HFF-Myc (cell line): ENCODE measurements around the gene PANX2.
"Not testable (repeated sequence)": the region's sequence is repeated elsewhere in the genome, so short reads cannot be mapped to it uniquely, and the experiment has no call there.

ENCODE experiments used
- DNase-seq: peaks from one replicate; pipeline ENCODE4 v3.0.0-alpha.2; 2011; ENCODE audit warnings: low read depth; ENCODE audit errors: extremely low read depth
- H3K4me3 ChIP-seq: replicated peaks from 2 replicates; pipeline ENCODE4 v1.5.1; 2011; ENCODE audit warnings: low read depth, mild to moderate bottlenecking, control low read depth, low read length
- TF ChIP-seq, protein P1 (sequence below): IDR thresholded peaks from 2 replicates; pipeline ENCODE4 v1.5.1; 2012; ENCODE audit warnings: mild to moderate bottlenecking, low read depth, low read length, control low read depth; ENCODE audit errors: missing control alignments

The PANX2 gene

GRCh38 chr22:50157709-50158375 lies 12.7 kb upstream of the PANX2 start:
- TF ChIP-seq, protein P1, sequence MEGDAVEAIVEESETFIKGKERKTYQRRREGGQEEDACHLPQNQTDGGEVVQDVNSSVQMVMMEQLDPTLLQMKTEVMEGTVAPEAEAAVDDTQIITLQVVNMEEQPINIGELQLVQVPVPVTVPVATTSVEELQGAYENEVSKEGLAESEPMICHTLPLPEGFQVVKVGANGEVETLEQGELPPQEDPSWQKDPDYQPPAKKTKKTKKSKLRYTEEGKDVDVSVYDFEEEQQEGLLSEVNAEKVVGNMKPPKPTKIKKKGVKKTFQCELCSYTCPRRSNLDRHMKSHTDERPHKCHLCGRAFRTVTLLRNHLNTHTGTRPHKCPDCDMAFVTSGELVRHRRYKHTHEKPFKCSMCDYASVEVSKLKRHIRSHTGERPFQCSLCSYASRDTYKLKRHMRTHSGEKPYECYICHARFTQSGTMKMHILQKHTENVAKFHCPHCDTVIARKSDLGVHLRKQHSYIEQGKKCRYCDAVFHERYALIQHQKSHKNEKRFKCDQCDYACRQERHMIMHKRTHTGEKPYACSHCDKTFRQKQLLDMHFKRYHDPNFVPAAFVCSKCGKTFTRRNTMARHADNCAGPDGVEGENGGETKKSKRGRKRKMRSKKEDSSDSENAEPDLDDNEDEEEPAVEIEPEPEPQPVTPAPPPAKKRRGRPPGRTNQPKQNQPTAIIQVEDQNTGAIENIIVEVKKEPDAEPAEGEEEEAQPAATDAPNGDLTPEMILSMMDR: no peak
- no peak overlapping the region for H3K4me3 ChIP-seq
- no peak for DNase-seq

DNA sequence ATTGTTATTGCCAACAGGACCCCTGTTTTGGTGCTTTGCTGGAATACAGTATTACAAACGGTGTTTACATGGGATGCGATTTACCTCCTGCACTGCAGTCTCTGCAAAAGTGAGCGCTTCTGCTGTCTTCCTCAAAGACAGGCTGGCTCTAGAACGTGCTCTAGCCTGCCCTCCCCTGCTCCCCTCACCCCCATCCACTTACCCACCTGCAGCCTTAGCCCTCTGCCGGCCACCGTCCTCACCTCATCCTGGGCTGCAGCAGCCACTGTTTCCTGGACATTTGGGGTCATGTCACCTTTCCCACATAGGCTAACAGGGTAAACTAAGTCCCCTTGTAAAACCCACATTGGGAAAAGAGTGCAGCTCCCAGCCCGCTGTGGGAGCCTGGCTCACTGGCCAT lies 9.6 kb upstream of the PANX2 start:
- TF ChIP-seq, protein P1: no peak
- H3K4me3 ChIP-seq: no peak overlapping the region
- DNase-seq: no peak

DNA sequence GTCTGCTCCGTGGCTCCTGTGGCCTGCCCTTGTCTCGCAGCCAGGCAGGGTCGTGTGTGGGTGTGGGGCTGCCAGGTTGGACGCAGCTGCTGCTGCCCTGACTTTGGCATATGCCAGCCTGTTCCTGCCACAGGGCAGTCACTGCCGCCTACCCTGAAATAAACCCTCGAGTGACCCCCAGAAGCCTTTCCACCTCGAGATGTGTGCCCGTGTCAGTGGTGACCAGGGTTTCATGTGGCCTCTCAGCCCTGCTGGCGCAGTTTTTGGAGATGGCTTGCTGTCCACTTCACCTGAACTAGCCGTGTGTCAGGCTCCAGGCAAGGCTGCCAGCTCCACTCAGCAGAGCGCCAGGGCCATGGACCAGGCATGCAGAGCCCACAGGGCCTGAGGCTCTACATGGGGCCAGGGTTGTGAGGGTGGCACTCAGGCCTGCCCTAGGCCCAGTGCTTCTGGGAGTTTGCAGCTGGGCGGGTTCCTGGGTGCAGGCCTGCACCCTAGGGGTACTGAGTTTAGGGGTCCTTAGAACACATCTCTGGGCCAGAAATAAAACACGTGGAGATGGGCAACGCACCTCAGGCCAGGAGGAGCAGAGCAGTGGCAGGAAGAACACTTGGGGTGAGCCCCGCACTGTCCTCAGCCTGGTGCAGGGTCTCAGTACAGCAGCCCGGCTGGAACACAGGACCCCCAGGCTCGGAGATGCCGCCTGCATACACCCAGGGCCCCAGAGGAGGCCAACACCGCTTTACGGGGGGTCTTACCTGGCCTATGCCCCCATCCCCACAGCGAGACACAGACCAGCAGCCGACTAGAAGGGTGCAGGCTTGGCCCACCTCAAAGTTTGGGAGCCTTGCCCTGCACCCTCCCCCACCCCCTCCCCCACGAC lies 8.8 kb upstream of the PANX2 start:
- no peak overlapping the region for H3K4me3 ChIP-seq
- no peak for DNase-seq
- TF ChIP-seq, protein P1: no peak

DNA sequence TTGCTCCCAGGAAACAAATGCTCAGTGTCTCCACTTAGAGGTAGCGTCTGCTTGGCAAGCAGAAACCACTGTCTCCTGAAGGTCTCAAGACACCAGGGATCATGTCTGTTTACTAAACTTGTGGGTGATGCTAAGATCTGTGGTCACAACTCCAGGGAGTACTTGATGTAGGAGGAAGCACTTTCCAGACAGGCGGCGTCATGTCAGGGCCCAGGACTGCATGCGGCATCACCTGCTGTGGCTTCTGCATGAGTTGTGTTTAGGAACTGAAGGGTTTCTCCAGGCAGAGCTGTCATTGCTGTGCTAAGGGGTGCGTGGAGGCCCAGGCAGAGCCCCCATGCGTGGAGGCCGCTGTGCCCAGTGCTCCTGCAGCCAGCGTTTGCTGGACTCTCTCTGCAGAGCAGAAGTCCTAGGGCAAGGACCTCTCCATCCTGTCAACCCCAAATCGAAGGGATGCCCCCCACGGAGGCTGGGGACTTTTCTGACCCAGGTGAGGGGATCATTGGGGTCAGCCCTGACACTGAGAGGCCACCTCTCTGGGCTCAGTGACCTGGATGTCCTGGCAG lies 8.1 kb upstream of the PANX2 start:
- TF ChIP-seq, protein P1: no peak
- no peak for DNase-seq
- no peak overlapping the region for H3K4me3 ChIP-seq

DNA sequence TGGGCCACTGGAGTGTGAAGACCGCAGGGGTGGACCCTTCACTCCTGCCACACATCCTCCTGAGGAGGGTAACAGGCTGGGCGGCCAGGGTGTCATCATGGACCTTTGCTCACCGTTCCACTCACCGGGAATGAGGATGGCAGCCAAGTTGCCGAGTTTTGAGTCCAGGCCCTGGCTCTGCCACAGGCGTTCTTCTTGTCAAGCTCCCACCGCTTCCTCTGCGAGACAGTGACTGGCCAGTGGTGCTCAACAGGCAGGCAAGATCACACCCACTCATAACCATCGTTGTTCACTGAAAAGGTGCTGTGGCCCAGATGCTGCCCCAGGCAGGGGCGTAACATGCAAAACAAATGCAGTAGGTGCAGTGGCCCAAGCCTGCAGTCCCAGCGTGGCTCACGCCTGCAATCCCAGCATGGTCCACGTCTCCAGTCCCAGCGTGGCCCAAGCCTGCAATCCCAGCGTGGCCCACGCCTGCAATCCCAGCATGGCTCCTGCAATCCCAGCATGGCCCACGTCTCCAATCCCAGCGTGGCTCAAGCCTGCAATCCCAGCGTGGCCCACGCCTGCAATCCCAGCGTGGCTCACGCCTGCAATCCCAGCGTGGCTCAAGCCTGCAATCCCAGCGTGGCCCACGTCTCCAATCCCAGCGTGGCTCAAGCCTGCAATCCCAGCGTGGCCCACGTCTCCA lies 5.0 kb upstream of the PANX2 start:
- TF ChIP-seq, protein P1: no peak
- no peak for DNase-seq
- no peak overlapping the region for H3K4me3 ChIP-seq

- TF ChIP-seq, protein P1: no peak
These were observed 2.6 kb upstream of the PANX2 start for GRCh38 chr22:50167689-50168489.

DNA sequence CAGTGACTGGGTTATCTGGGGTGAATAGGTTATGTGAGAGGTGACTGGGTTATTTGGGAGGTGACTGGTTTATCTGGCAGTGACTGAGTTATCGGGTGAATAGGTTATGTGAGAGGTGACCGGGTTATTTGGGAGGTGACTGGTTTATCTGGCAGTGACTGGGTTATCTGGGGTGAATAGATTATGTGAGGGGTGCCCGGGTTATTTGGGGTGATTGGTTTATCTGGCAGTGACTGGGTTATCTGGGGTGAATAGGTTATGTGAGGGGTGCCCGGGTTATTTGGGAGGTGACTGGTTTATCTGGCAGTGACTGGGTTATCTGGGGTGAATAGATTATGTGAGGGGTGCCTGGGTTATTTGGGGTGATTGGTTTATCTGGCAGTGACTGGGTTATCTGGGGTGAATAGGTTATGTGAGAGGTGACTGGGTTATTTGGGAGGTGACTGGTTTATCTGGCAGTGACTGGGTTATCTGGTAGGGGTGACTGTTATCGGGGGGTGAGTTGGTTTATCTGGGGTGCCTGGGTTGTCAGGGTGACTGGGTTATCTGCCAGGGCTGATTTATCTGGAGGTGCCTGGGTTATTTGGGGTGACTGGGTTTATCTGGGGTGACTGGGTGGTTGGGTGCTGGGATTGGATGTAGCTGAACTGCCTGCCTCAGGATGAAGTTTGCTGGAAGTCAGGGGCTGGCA lies 1.9 kb upstream of the PANX2 start:
- not testable (repeated sequence) for DNase-seq, H3K4me3 ChIP-seq

More at GRCh38 chr22:50167689-50168489, 2.6 kb upstream of the PANX2 start:
- DNase-seq: no peak
- H3K4me3 ChIP-seq: no peak overlapping the region
